Uterus (tissue), 2 donors: Measurements from ENCODE around the gene MYO9A.

Source experiments
- CTCF ChIP-seq, 4 experiments: fragments of 200-600 bp in 2 of 4; fragments of 450-650 bp in 2 of 4; sonication (generic) in 2 of 4; IDR thresholded peaks; one replicate each; pipeline ENCODE4 v1.5.1; 2016 to 2019; ENCODE audit warnings: antibody characterized with exemption in 4 of 4, mild to moderate bottlenecking in 2 of 4, moderate library complexity in 1 of 4
- POLR2A ChIP-seq, 2 donors: fragments of 450-650 bp; IDR thresholded peaks; one replicate each; pipeline ENCODE4 v1.6.1; 2016; ENCODE audit warnings: antibody characterized with exemption in 2 of 2, mild to moderate bottlenecking in 1 of 2, moderate library complexity in 1 of 2

- no peak for TF ChIP-seq CTCF (IDR thresholded peaks at IDR 0.05)
- TF ChIP-seq POLR2A (IDR thresholded peaks at IDR 0.05), result no peak
Observed at GRCh38 chr15:71874245-71874644, 243.7 kb downstream of the MYO9A start.
